Measurements from ENCODE around the gene JAK2.
"Not testable (repeated sequence)": the region's sequence is repeated elsewhere in the genome, so short reads cannot be mapped to it uniquely, and the experiment has no call there.

The JAK2 gene

GRCh38 chr9:4984621-4985385 lies at the start of gene JAK2:
TSS of gene JAK2 (plus strand) at chr9:4985272. CDS start at chr9:5021988, 36,716 bp downstream.
- 0 out of 2 replicates have a peak, but pooled peaks have one; percentile 41 for TF ChIP-seq TARDBP (IDR thresholded peaks at IDR 0.05)
- TF ChIP-seq L3MBTL2 (conservative IDR thresholded peaks at IDR 0.05) = peak; percentile 33
- no peak for TF ChIP-seq SP1 (IDR thresholded peaks at IDR 0.05)
- DNase-seq (ENCODE audit: extremely low spot score) = peak; percentile 61
- ChIA-PET POLR2A (interaction anchor here (0.6 to 1.5 kb wide), 8 partner anchors 9 to 243 kb away, joined by 3 to 6 read pairs (median 3); partner anchors contain the start of gene AK3), CTCF (no interaction called here)

GRCh38 chr9:4936277-4936676 lies 48.8 kb upstream of the JAK2 start:
- TF ChIP-seq L3MBTL2 (conservative IDR thresholded peaks at IDR 0.05) (no peak), LEF1 (IDR thresholded peaks at IDR 0.05; ENCODE audit: borderline replicate concordance) (no peak)
- ChIA-PET POLR2A (no interaction called here), CTCF (no interaction called here)
- DNase-seq (ENCODE audit: extremely low spot score) = no peak

GRCh38 chr9:4936823-4937222 lies 48.2 kb upstream of the JAK2 start:
- ChIA-PET CTCF (no interaction called here), POLR2A (no interaction called here)
- TF ChIP-seq BHLHE40 (IDR thresholded peaks at IDR 0.05; ENCODE audit: borderline replicate concordance) = no peak
- no peak for TF ChIP-seq ZNF384 (IDR thresholded peaks at IDR 0.05)
- TF ChIP-seq ELF4 (IDR thresholded peaks at IDR 0.05) = no peak
- TF ChIP-seq FOXK2 (IDR thresholded peaks at IDR 0.05) = no peak
- TF ChIP-seq PKNOX1 (IDR thresholded peaks at IDR 0.05) = no peak
- TF ChIP-seq TARDBP (IDR thresholded peaks at IDR 0.05) = no peak
- no peak for TF ChIP-seq FOXM1 (IDR thresholded peaks at IDR 0.05; ENCODE audit: borderline replicate concordance)
- TF ChIP-seq NFRKB (IDR thresholded peaks at IDR 0.05) = no peak
- TF ChIP-seq LEF1 (IDR thresholded peaks at IDR 0.05; ENCODE audit: borderline replicate concordance) = no peak
- TF ChIP-seq L3MBTL2 (conservative IDR thresholded peaks at IDR 0.05) = no peak
- no peak for DNase-seq (ENCODE audit: extremely low spot score)

- TF ChIP-seq HDGF (IDR thresholded peaks at IDR 0.05; ENCODE audit: borderline replicate concordance) (no peak), L3MBTL2 (conservative IDR thresholded peaks at IDR 0.05) (no peak), FOXA1 (IDR thresholded peaks at IDR 0.05) (no peak), ARNT (IDR thresholded peaks at IDR 0.05) (no peak), SP1 (IDR thresholded peaks at IDR 0.05) (no peak), LEF1 (IDR thresholded peaks at IDR 0.05; ENCODE audit: borderline replicate concordance) (no peak), NFRKB (IDR thresholded peaks at IDR 0.05) (no peak), TARDBP (IDR thresholded peaks at IDR 0.05) (no peak)
- DNase-seq (ENCODE audit: extremely low spot score) = no peak
- POLR2A ChIA-PET = no interaction called here
- CTCF ChIA-PET = no interaction called here
Measured at GRCh38 chr9:4937446-4937845, 47.6 kb upstream of the JAK2 start.

- CTCF ChIA-PET = interaction anchor here (0.7 kb wide), 1 partner anchor 207 kb away, joined by 3 read pairs; no protein-coding TSS in a partner anchor
- DNase-seq (ENCODE audit: extremely low spot score) = no peak
- TF ChIP-seq FOXM1 (IDR thresholded peaks at IDR 0.05; ENCODE audit: borderline replicate concordance) (no peak), FOXK2 (IDR thresholded peaks at IDR 0.05) (no peak)
- POLR2A ChIA-PET = no interaction called here
Measured at GRCh38 chr9:4938496-4938895, 46.6 kb upstream of the JAK2 start.

- no peak for TF ChIP-seq HDGF (IDR thresholded peaks at IDR 0.05; ENCODE audit: borderline replicate concordance)
- TF ChIP-seq NFRKB (IDR thresholded peaks at IDR 0.05) = no peak
- no peak for TF ChIP-seq FOXA1 (IDR thresholded peaks at IDR 0.05)
- TF ChIP-seq ARNT (IDR thresholded peaks at IDR 0.05) = no peak
- TF ChIP-seq FOXM1 (IDR thresholded peaks at IDR 0.05; ENCODE audit: borderline replicate concordance) = no peak
- TF ChIP-seq PKNOX1 (IDR thresholded peaks at IDR 0.05) = no peak
- TF ChIP-seq LEF1 (IDR thresholded peaks at IDR 0.05; ENCODE audit: borderline replicate concordance) = no peak
- no peak for TF ChIP-seq FOXK2 (IDR thresholded peaks at IDR 0.05)
- TF ChIP-seq SP1 (IDR thresholded peaks at IDR 0.05) = no peak
- no peak for TF ChIP-seq TARDBP (IDR thresholded peaks at IDR 0.05)
- ChIA-PET POLR2A (no interaction called here), CTCF (no interaction called here)
- DNase-seq (ENCODE audit: extremely low spot score) = no peak
Measured at GRCh38 chr9:4939118-4939561, 45.9 kb upstream of the JAK2 start.

GRCh38 chr9:4942042-4942691 lies 42.9 kb upstream of the JAK2 start:
- DNase-seq (ENCODE audit: extremely low spot score); CTCF ChIA-PET; POLR2A ChIA-PET: not testable (repeated sequence)

- ChIA-PET CTCF (no interaction called here), POLR2A (no interaction called here)
- no peak for DNase-seq (ENCODE audit: extremely low spot score)
- no peak for TF ChIP-seq FOXM1 (IDR thresholded peaks at IDR 0.05; ENCODE audit: borderline replicate concordance)
- TF ChIP-seq FOXA1 (IDR thresholded peaks at IDR 0.05) = no peak
- no peak for TF ChIP-seq LEF1 (IDR thresholded peaks at IDR 0.05; ENCODE audit: borderline replicate concordance)
- TF ChIP-seq ZNF384 (IDR thresholded peaks at IDR 0.05) = no peak
- TF ChIP-seq SP1 (IDR thresholded peaks at IDR 0.05) = no peak
- TF ChIP-seq BHLHE40 (IDR thresholded peaks at IDR 0.05; ENCODE audit: borderline replicate concordance) = no peak
- no peak for TF ChIP-seq CTBP1 (IDR thresholded peaks at IDR 0.05; ENCODE audit: borderline replicate concordance)
- no peak for TF ChIP-seq TARDBP (IDR thresholded peaks at IDR 0.05)
- TF ChIP-seq PKNOX1 (IDR thresholded peaks at IDR 0.05) = no peak
- TF ChIP-seq L3MBTL2 (conservative IDR thresholded peaks at IDR 0.05) = no peak
- no peak for TF ChIP-seq NFRKB (IDR thresholded peaks at IDR 0.05)
Measured at GRCh38 chr9:4943346-4943745, 41.7 kb upstream of the JAK2 start.

GRCh38 chr9:4944431-4945211 lies 40.5 kb upstream of the JAK2 start:
- DNase-seq (ENCODE audit: extremely low spot score); POLR2A ChIA-PET; CTCF ChIA-PET: not testable (repeated sequence)

All from HEK293T (cell line).